Upper lobe of left lung (tissue), 4 donors: ENCODE data around the gene ARFIP1.

ENCODE experiments used
- CTCF ChIP-seq, 6 experiments: fragments of 450-650 bp in 4 of 6; fragments of 200-600 bp in 2 of 6; sonication (generic) in 2 of 6; IDR thresholded peaks; one replicate each; pipeline ENCODE4 v1.5.1; 2016 to 2019; ENCODE audit warnings: antibody characterized with exemption in 6 of 6
- POLR2A ChIP-seq, 4 donors: fragments of 450-650 bp; IDR thresholded peaks; one replicate each; pipeline ENCODE4 v1.5.1; 2016 to 2017; ENCODE audit warnings: antibody characterized with exemption in 4 of 4, mild to moderate bottlenecking in 2 of 4

- no peak for TF ChIP-seq CTCF (IDR thresholded peaks at IDR 0.05)
- TF ChIP-seq POLR2A (IDR thresholded peaks at IDR 0.05), result no peak
Observed at GRCh38 chr4:152951348-152951747, 171.6 kb downstream of the ARFIP1 start.
